Measurements from ENCODE around the gene STAG1. TPM values are rescaled to one million over a fixed set of nuclear protein-coding genes. Genes with fewer than 3 reads are reported as not detected.

Gene STAG1
- total RNA-seq, 1 donor from 2014 or later = 47.6 TPM

Other genes with a start within 250 kb of the STAG1 start
- gene SLC35G2, start 66.7 kb upstream of the STAG1 start, total RNA-seq = 0.80 and 0.91 TPM in 2 replicates
- 46.2 and 56.3 TPM in 2 replicates for gene NCK1, start 109.8 kb upstream of the STAG1 start, total RNA-seq
- 1.6 and 2.0 TPM in 2 replicates for gene IL20RB, start 205.6 kb upstream of the STAG1 start, total RNA-seq